GM18861 (cell line): ENCODE data around the gene TTC39C.
A peak's percentile ranks its signal among the peaks of the same experiment; 100 is the strongest.
"Not testable (repeated sequence)": the region's sequence is repeated elsewhere in the genome, so short reads cannot be mapped to it uniquely, and the experiment has no call there.

Experiments used
- ATAC-seq: cut with Tn5 transposase; IDR thresholded peaks from one replicate; pipeline ENCODE4 v1.9.1; 2021; ENCODE audit not compliant: unreplicated experiment

Gene TTC39C

GRCh38 chr18:24015639-24016631 is 1.4 kb downstream of the TTC39C start:
- no peak for ATAC-seq

- no peak for ATAC-seq
Measured at GRCh38 chr18:24016643-24017042, 2.1 kb downstream of the TTC39C start.

DNA sequence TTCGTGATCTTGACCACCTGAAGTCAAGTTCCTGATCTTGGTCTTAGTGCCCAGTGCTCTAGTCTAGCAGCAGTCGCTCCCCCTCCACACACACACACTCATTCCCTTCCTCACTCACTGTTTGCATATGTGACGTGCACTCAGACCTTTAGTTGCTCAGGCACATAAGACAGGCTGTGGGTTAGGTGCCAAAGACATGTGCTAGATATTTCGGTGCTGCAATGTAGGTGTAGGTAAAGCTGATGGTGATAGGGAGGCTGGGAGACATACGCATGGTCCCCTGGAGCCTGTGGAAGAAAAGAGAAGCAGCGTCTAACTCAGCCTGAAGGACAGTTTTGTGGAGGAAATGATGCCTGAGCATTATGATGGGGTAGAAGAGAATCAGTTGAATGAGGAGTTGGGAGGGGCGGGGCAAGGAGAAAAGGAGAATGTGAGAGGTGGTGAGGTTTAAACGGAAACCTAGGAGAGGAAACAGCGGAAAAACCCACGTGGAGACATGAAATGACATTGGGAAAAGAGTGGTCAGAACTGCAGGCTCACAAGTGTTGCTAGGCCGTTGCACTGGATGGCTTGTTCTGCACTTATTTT is 3.8 kb downstream of the TTC39C start:
- no peak for ATAC-seq

DNA sequence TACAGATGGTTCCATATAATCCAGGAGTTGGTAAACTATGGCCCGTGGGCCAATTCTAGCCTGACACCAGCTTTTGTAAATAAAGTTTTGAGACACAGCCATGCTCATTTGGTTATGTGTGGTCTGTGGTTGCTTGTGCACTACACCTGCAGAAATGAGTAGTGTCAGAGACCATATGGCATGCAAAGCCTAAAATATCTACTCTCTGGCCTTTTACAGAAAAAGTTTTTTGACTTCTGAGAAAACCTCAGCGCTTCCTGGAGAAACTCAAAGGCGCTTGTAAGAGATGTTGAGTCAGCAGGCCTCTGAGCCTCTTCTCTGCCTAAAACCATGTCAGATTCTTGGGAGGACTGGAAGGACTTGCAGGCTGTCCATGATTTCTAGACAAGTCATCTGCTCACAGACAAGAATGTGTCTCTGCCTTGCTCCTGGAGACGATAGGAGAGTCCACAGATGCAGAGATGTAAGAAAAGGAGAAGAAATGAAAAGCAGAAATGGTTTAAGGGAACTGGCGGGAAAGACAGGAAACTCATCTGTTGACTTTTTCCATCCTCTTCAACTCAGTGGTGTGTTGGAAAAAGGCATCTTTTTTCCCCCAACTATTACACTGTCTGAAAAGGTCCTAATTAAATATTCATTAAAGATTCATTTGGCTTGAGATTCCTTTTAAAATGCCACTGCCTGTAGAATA is 5.2 kb downstream of the TTC39C start:
- ATAC-seq: peak; percentile 86

DNA sequence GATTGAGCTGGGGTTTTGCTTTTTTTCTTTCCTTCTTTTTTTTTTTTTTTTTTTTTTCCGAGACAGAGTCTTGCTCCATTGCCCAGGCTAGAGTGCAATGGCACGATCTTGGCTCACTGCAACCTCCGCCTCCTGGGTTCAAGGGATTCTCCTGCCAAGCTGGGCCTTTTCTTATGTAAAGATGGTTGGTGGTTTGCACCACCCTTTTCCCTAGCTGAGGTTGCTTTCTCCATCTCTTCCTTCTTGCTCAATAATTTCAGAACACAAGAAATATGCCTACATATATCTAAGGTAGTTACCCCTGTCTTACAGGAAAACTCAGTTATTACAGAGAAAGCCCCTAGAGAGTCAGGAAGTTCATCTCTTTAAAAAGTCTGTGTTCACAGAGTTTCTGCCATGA is 7.0 kb downstream of the TTC39C start:
- no peak for ATAC-seq

DNA sequence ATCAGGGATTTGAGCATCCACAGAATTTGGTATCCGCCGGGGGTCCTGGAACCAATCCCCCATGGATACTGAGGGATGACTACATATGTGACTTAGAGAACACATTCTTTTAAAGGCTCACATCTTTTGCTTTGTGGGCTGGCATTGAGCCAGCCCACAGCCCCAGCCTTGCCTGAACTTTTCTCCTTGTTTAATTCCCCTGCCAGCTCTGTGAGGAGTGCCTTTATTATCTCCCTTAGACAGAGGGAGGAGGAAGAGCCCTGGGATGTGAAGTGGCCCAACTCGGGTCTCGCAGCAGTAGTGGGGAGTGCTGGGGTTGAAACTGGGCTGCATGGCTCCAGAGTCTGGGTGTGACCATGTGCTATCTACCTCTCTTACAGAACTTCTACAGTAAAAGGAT is 7.6 kb downstream of the TTC39C start:
- no peak for ATAC-seq

GRCh38 chr18:24023185-24023814 is 8.7 kb downstream of the TTC39C start:
- ATAC-seq: no peak

DNA sequence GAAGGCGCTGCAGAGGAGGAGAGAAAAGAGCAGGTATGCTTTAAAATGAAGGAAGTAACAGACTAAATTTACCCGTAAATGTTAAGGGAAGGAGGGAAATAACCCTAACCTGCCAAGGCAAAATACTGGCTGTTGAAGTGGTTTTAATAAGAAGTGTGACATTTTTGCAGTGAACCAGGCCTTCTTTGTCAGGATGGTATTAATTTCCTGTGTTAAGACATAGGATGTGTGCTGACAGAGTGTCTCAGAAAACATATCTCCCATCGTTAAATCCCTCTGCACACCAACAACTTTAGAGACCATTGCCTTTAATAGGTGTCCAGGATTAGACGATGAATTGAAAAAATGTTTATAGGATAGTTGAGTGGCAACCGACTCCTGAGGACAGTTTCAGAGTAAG is 9.9 kb downstream of the TTC39C start:
- ATAC-seq: no peak

- ATAC-seq: no peak
Measured at GRCh38 chr18:24026457-24026856, 11.9 kb downstream of the TTC39C start.

GRCh38 chr18:24027156-24027827 is 12.7 kb downstream of the TTC39C start:
- ATAC-seq: no peak

GRCh38 chr18:24028946-24029345 is 14.4 kb downstream of the TTC39C start:
- ATAC-seq: not testable (repeated sequence)

DNA sequence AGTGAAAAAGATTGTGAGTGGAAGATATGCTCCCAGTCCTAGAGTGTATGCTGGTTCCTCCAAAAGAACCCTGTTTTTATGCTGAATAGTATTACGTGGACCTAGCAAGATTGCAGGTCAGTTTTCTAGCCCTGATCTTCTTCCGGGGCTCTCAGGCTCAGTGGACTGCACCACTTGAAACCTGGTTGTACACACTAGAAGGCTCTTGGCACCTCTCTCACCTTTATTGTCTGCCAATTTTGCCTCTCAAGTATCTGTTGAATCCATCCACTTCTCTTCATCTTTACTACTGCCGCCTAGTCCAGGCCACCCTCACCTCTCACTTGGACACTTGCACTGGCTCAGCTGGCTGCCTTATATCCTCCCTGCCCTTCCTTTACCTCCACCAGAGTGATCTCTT is 16.8 kb downstream of the TTC39C start:
- ATAC-seq: no peak

DNA sequence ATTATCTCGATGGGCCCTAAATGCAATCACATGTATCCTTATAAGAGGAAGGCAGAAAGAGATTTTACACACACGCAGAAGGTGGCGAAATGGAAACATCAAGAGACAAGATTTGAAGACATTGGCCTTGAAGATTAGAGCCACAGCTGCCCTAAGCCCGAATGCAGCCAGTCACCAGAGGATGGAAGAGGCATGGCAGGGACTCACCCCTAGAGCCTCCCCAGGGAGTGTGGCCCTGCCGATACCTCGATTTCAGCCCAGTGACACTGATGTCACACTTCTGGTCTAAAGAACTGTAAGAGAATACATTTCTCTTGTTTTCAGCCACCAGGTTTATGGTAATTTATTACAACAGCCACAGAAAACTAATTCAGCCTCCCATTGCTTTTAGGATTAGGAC is 17.4 kb downstream of the TTC39C start:
- peak; percentile 91 for ATAC-seq

GRCh38 chr18:24033641-24034412 is 19.3 kb downstream of the TTC39C start:
- ATAC-seq: no peak

- no peak for ATAC-seq
Measured at GRCh38 chr18:24035316-24035715, 20.8 kb downstream of the TTC39C start.

GRCh38 chr18:24039671-24040070 is 25.1 kb downstream of the TTC39C start:
- ATAC-seq: no peak

- no peak for ATAC-seq
Measured at GRCh38 chr18:24041691-24042090, 27.1 kb downstream of the TTC39C start.

DNA sequence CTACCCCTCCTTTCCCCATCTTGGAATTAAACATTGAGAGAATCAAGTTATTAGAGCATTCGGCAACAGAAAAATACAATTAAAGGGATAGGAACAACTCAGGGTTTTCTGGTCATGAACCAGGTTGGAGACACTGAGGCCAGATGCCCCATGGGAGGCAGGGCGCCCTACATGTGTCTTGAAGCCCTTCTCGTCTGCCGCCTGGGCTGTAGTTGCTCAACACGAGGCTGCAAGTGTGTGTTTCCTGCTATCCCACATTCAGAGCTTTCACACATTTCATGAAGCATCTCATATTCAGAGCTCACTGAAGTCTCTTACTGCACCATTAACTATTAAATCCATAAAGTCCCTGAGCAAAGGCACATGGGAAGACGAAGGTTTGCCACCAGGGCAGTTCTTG is 28.8 kb downstream of the TTC39C start:
- ATAC-seq: no peak

- ATAC-seq: no peak
Measured at GRCh38 chr18:24048261-24048660, 33.7 kb downstream of the TTC39C start.

- no peak for ATAC-seq
Measured at GRCh38 chr18:24049142-24049541, 34.6 kb downstream of the TTC39C start.
